Fibroblast of lung (primary cell): Measurements from ENCODE around the gene KRCC1. TPM values are rescaled to one million over a fixed set of nuclear protein-coding genes. Genes with fewer than 3 reads are reported as not detected.

ENCODE experiments used
- DNase-seq, 2 donors: peaks; one replicate each; pipeline versions ENCODE4 v3.0.0 to v3.0.0-alpha.2; 2010; ENCODE audit warnings: low read depth in 2 of 2
- H2AFZ ChIP-seq: 2 replicates; pipeline ENCODE4 v1.5.1; 2012; ENCODE audit warnings: low read length, control low read depth, inconsistent platforms
- H3K27ac ChIP-seq: 2 replicates; pipeline ENCODE4 v1.5.1; 2011; ENCODE audit warnings: low read length, control low read depth; ENCODE audit not compliant: insufficient read depth
- H3K27me3 ChIP-seq: 2 replicates; pipeline ENCODE4 v1.5.1; 2011; ENCODE audit warnings: mild to moderate bottlenecking, low read length; ENCODE audit not compliant: control insufficient read depth, insufficient read depth
- H3K36me3 ChIP-seq: 2 replicates; pipeline ENCODE4 v1.5.1; 2011; ENCODE audit warnings: low read length; ENCODE audit not compliant: control insufficient read depth, insufficient read depth
- H3K4me1 ChIP-seq: 2 replicates; pipeline ENCODE4 v1.5.1; 2011; ENCODE audit warnings: low read length; ENCODE audit not compliant: control insufficient read depth, insufficient read depth; ENCODE audit errors: extremely low read depth
- H3K4me2 ChIP-seq: 2 replicates; pipeline ENCODE4 v1.5.1; 2011; ENCODE audit warnings: low read length, control low read depth; ENCODE audit not compliant: insufficient read depth; ENCODE audit errors: extremely low read depth
- H3K4me3 ChIP-seq, 4 experiments: fragments of 200-600 bp in 1 of 4; sonication (generic) in 1 of 4; replicated peaks in 1 of 4; 2 replicates each; pipeline ENCODE4 v1.5.1; 2011 to 2016; ENCODE audit warnings: low read length in 4 of 4, low read depth in 3 of 4, mild to moderate bottlenecking in 3 of 4, control low read depth in 2 of 4, inconsistent platforms in 1 of 4, mixed read lengths in 1 of 4; ENCODE audit not compliant: insufficient read depth in 1 of 4; ENCODE audit errors: control extremely low read depth in 1 of 4
- H3K79me2 ChIP-seq: 2 replicates; pipeline ENCODE4 v1.5.1; 2012; ENCODE audit warnings: mild to moderate bottlenecking, low read length, inconsistent platforms; ENCODE audit not compliant: control insufficient read depth, insufficient read depth
- H3K9ac ChIP-seq: 2 replicates; pipeline ENCODE4 v1.5.1; 2011; ENCODE audit warnings: mild to moderate bottlenecking, low read length, control low read depth; ENCODE audit not compliant: insufficient read depth
- H3K9me3 ChIP-seq: 2 replicates; pipeline ENCODE4 v1.5.1; 2012; ENCODE audit warnings: low read depth, low read length; ENCODE audit not compliant: control insufficient read depth, insufficient read depth
- H4K20me1 ChIP-seq: 2 replicates; pipeline ENCODE4 v1.5.1; 2011; ENCODE audit warnings: low read length; ENCODE audit not compliant: control insufficient read depth, insufficient read depth; ENCODE audit errors: extremely low read depth
- EZH2 ChIP-seq: IDR thresholded peaks from 2 replicates; pipeline ENCODE4 v1.5.1; 2012; ENCODE audit warnings: low read length, control low read depth, mild to moderate bottlenecking; ENCODE audit errors: missing control alignments
- polyA plus RNA-seq, 2 donors: library from polyadenylated mRNA; depleted of rRNA in 1 of 2; stranded (reverse) in 1 of 2; unstranded in 1 of 2; fragments of >200 nt; gene quantifications; 2 replicates each; pipeline ENCODE4 v1.2.1, GENCODE V29; 2011 to 2012; ENCODE audit warnings: missing spikeins in 1 of 2
- total RNA-seq: library from RNA; depleted of rRNA; stranded (reverse); fragments of >200 nt; gene quantifications from 2 replicates; pipeline ENCODE4 v1.2.1, GENCODE V29; 2014
- TF ChIP-seq, protein P1 (sequence below), 2 donors: IDR thresholded peaks in 1 of 2; conservative IDR thresholded peaks in 1 of 2; 1 replicate in 1 of 2; 2 replicates in 1 of 2; pipeline ENCODE4 v1.5.1; 2011 to 2012; ENCODE audit warnings: low read length in 2 of 2, control low read depth in 1 of 2, inconsistent platforms in 1 of 2, low read depth in 1 of 2, mild to moderate bottlenecking in 1 of 2

KRCC1 gene
- total and polyA plus RNA-seq, 2 donors (not counting 1 experiment from before 2014, with no cell fraction given) = 39.3 to 44.4 TPM

- no peaks in the 10 kb centered on the region for H3K4me1 ChIP-seq
- no peak overlapping the region for H3K4me3 ChIP-seq
- TF ChIP-seq EZH2 = no peak
- TF ChIP-seq, protein P1, sequence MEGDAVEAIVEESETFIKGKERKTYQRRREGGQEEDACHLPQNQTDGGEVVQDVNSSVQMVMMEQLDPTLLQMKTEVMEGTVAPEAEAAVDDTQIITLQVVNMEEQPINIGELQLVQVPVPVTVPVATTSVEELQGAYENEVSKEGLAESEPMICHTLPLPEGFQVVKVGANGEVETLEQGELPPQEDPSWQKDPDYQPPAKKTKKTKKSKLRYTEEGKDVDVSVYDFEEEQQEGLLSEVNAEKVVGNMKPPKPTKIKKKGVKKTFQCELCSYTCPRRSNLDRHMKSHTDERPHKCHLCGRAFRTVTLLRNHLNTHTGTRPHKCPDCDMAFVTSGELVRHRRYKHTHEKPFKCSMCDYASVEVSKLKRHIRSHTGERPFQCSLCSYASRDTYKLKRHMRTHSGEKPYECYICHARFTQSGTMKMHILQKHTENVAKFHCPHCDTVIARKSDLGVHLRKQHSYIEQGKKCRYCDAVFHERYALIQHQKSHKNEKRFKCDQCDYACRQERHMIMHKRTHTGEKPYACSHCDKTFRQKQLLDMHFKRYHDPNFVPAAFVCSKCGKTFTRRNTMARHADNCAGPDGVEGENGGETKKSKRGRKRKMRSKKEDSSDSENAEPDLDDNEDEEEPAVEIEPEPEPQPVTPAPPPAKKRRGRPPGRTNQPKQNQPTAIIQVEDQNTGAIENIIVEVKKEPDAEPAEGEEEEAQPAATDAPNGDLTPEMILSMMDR (conservative IDR thresholded peaks at IDR 0.05 in 1 of 2, IDR thresholded peaks at IDR 0.05 in 1 of 2; ENCODE audit: low read depth in 1 of 2, low read length in 2 of 2) = no peak
- no peaks in the 10 kb centered on the region for H3K79me2 ChIP-seq
- no peaks in the 10 kb centered on the region for H3K27me3 ChIP-seq
- H3K9ac ChIP-seq = no peak overlapping the region
- H2AFZ ChIP-seq = no peak overlapping the region
- H3K27ac ChIP-seq = no peak overlapping the region
- H4K20me1 ChIP-seq = no peaks in the 10 kb centered on the region
- no peak overlapping the region for H3K4me2 ChIP-seq
- no peak for DNase-seq
- H3K9me3 ChIP-seq = no peaks in the 10 kb centered on the region
- H3K36me3 ChIP-seq = no peaks in the 10 kb centered on the region
Measured at GRCh38 chr2:88077080-88077479, 21.5 kb upstream of the KRCC1 start.

- peak; percentile 82 to 89 for DNase-seq
- Histone ChIP-seq H4K20me1 (no peaks in the 10 kb centered on the region), H3K79me2 (no peaks in the 10 kb centered on the region), H2AFZ (no peak overlapping the region), H3K27me3 (no peaks in the 10 kb centered on the region), H3K4me1 (no peaks in the 10 kb centered on the region), H3K4me2 (no peak overlapping the region), H3K4me3 (no peak overlapping the region), H3K9me3 (no peaks in the 10 kb centered on the region), H3K36me3 (no peaks in the 10 kb centered on the region), H3K9ac (no peak overlapping the region), H3K27ac (no peak overlapping the region)
- no peak for TF ChIP-seq EZH2
- TF ChIP-seq, protein P1 (conservative IDR thresholded peaks at IDR 0.05 in 1 of 2, IDR thresholded peaks at IDR 0.05 in 1 of 2; ENCODE audit: low read depth in 1 of 2, low read length in 2 of 2) = no peak
Measured at GRCh38 chr2:88074854-88075292, 19.3 kb upstream of the KRCC1 start.

GRCh38 chr2:88074150-88074549 lies 18.6 kb upstream of the KRCC1 start:
- Histone ChIP-seq H2AFZ (no peak overlapping the region), H3K4me2 (no peak overlapping the region), H3K9me3 (no peaks in the 10 kb centered on the region), H3K4me3 (no peak overlapping the region), H4K20me1 (no peaks in the 10 kb centered on the region), H3K9ac (no peak overlapping the region), H3K27me3 (peaks cover 2% of the 10 kb centered on the region), H3K79me2 (no peaks in the 10 kb centered on the region), H3K4me1 (no peaks in the 10 kb centered on the region), H3K27ac (no peak overlapping the region), H3K36me3 (no peaks in the 10 kb centered on the region)
- TF ChIP-seq, protein P1 (conservative IDR thresholded peaks at IDR 0.05 in 1 of 2, IDR thresholded peaks at IDR 0.05 in 1 of 2; ENCODE audit: low read depth in 1 of 2, low read length in 2 of 2) = no peak
- no peak for TF ChIP-seq EZH2
- DNase-seq = no peak
